ENCODE measurements around the gene RAP1GAP2. TPM values are rescaled to one million over a fixed set of nuclear protein-coding genes. Genes with fewer than 3 reads are reported as not detected.
A peak's percentile ranks its signal among the peaks of the same experiment; 100 is the strongest.

RAP1GAP2 gene
- polyA plus RNA-seq, 4 donors = 4.9 to 24.6 (median 8.4) TPM

- Histone ChIP-seq H3K4me1 (ENCODE audit: control insufficient read depth in 3 of 3, insufficient read depth in 2 of 3, low read depth in 1 of 3, low read length in 2 of 3) (peaks cover 0 to 19% (median 4%) of the 10 kb centered on the region in 3 donors), H3K27ac (ENCODE audit: low read depth in 1 of 3, low read length in 2 of 3) (peak overlapping the region in 1 of 3 donors; percentile 38), H3K36me3 (ENCODE audit: control insufficient read depth in 3 of 3, insufficient read depth in 2 of 3, low read depth in 1 of 3, low read length in 3 of 3) (peaks cover 0 to 13% (median 0%) of the 10 kb centered on the region in 3 donors), H3K27me3 (ENCODE audit: control insufficient read depth in 3 of 3, insufficient read depth in 3 of 3, low read length in 3 of 3) (no peaks in the 10 kb centered on the region), H3K4me3 (ENCODE audit: low read depth in 1 of 3, low read length in 3 of 3) (no peak overlapping the region), H3K9me3 (ENCODE audit: control insufficient read depth in 2 of 2, insufficient read depth in 1 of 2, low read depth in 1 of 2, low read length in 1 of 2) (peaks cover 0 to 3% of the 10 kb centered on the region in 2 donors)
- WGBS, 3 donors = 89 to 92% (median 90%) methylated on average over 22 of the region's 22 CpGs
- FAIRE-seq = no peak
- peak in 1 of 2 donors; percentile 19 for DNase-seq
Observed at GRCh38 chr17:2928294-2928890, 132.2 kb downstream of the RAP1GAP2 start.

- H3K27ac ChIP-seq (ENCODE audit: low read depth in 1 of 3, low read length in 2 of 3) = peak overlapping the region in 2 of 3 donors; percentile 9 to 26
- FAIRE-seq = no peak
Observed at GRCh38 chr17:2929881-2930533, 133.8 kb downstream of the RAP1GAP2 start.

GRCh38 chr17:2931876-2932275 is 135.6 kb downstream of the RAP1GAP2 start:
- 71 to 85% (median 74%) methylated on average over 10 of the region's 10 CpGs for WGBS, 3 donors
- Histone ChIP-seq H3K9me3 (ENCODE audit: control insufficient read depth in 2 of 2, insufficient read depth in 1 of 2, low read depth in 1 of 2, low read length in 1 of 2) (peaks cover 0 to 3% of the 10 kb centered on the region in 2 donors), H3K4me1 (ENCODE audit: control insufficient read depth in 3 of 3, insufficient read depth in 2 of 3, low read depth in 1 of 3, low read length in 2 of 3) (peaks cover 0 to 19% (median 4%) of the 10 kb centered on the region in 3 donors), H3K27ac (ENCODE audit: low read depth in 1 of 3, low read length in 2 of 3) (peak overlapping the region in 1 of 3 donors; percentile 36), H3K36me3 (ENCODE audit: control insufficient read depth in 3 of 3, insufficient read depth in 2 of 3, low read depth in 1 of 3, low read length in 3 of 3) (peaks cover 0 to 14% (median 0%) of the 10 kb centered on the region in 3 donors), H3K27me3 (ENCODE audit: control insufficient read depth in 3 of 3, insufficient read depth in 3 of 3, low read length in 3 of 3) (no peaks in the 10 kb centered on the region), H3K4me3 (ENCODE audit: low read depth in 1 of 3, low read length in 3 of 3) (no peak overlapping the region)
- FAIRE-seq (no peak), DNase-seq (no peak)

More at GRCh38 chr17:2929881-2930533, 133.8 kb downstream of the RAP1GAP2 start:
- DNase-seq = peak; percentile 63 to 68
- H3K27me3 ChIP-seq (ENCODE audit: control insufficient read depth in 3 of 3, insufficient read depth in 3 of 3, low read length in 3 of 3) = no peaks in the 10 kb centered on the region
- peaks cover 0 to 3% of the 10 kb centered on the region in 2 donors for H3K9me3 ChIP-seq (ENCODE audit: control insufficient read depth in 2 of 2, insufficient read depth in 1 of 2, low read depth in 1 of 2, low read length in 1 of 2)
- H3K36me3 ChIP-seq (ENCODE audit: control insufficient read depth in 3 of 3, insufficient read depth in 2 of 3, low read depth in 1 of 3, low read length in 3 of 3) = peaks cover 0 to 15% (median 0%) of the 10 kb centered on the region in 3 donors
- 28 to 48% (median 35%) methylated on average over 15 of the region's 15 CpGs for WGBS, 3 donors
- peaks cover 0 to 19% (median 4%) of the 10 kb centered on the region in 3 donors for H3K4me1 ChIP-seq (ENCODE audit: control insufficient read depth in 3 of 3, insufficient read depth in 2 of 3, low read depth in 1 of 3, low read length in 2 of 3)
- H3K4me3 ChIP-seq (ENCODE audit: low read depth in 1 of 3, low read length in 3 of 3) = no peak overlapping the region

GRCh38 chr17:2932946-2933345 is 136.7 kb downstream of the RAP1GAP2 start:
- Histone ChIP-seq H3K27ac (ENCODE audit: low read depth in 1 of 3, low read length in 2 of 3) (no peak overlapping the region), H3K9me3 (ENCODE audit: control insufficient read depth in 2 of 2, insufficient read depth in 1 of 2, low read depth in 1 of 2, low read length in 1 of 2) (peaks cover 0 to 2% of the 10 kb centered on the region in 2 donors), H3K27me3 (ENCODE audit: control insufficient read depth in 3 of 3, insufficient read depth in 3 of 3, low read length in 3 of 3) (no peaks in the 10 kb centered on the region), H3K36me3 (ENCODE audit: control insufficient read depth in 3 of 3, insufficient read depth in 2 of 3, low read depth in 1 of 3, low read length in 3 of 3) (peaks cover 0 to 14% (median 0%) of the 10 kb centered on the region in 3 donors), H3K4me1 (ENCODE audit: control insufficient read depth in 3 of 3, insufficient read depth in 2 of 3, low read depth in 1 of 3, low read length in 2 of 3) (peaks cover 0 to 19% (median 4%) of the 10 kb centered on the region in 3 donors), H3K4me3 (ENCODE audit: low read depth in 1 of 3, low read length in 3 of 3) (no peak overlapping the region)
- DNase-seq = no peak
- 77 to 80% (median 79%) methylated on average over 12 of the region's 12 CpGs for WGBS, 3 donors
- FAIRE-seq = no peak

- H3K27me3 ChIP-seq (ENCODE audit: control insufficient read depth in 3 of 3, insufficient read depth in 3 of 3, low read length in 3 of 3) = no peaks in the 10 kb centered on the region
- no peak for DNase-seq
- WGBS, 3 donors = 92 to 93% (median 93%) methylated on average over 11 of the region's 11 CpGs
- H3K4me3 ChIP-seq (ENCODE audit: low read depth in 1 of 3, low read length in 3 of 3) = no peak overlapping the region
- H3K27ac ChIP-seq (ENCODE audit: low read depth in 1 of 3, low read length in 2 of 3) = no peak overlapping the region
- no peak for FAIRE-seq
- no peaks in the 10 kb centered on the region for H3K9me3 ChIP-seq (ENCODE audit: control insufficient read depth in 2 of 2, insufficient read depth in 1 of 2, low read depth in 1 of 2, low read length in 1 of 2)
- peaks cover 0 to 19% (median 4%) of the 10 kb centered on the region in 3 donors for H3K4me1 ChIP-seq (ENCODE audit: control insufficient read depth in 3 of 3, insufficient read depth in 2 of 3, low read depth in 1 of 3, low read length in 2 of 3)
- H3K36me3 ChIP-seq (ENCODE audit: control insufficient read depth in 3 of 3, insufficient read depth in 2 of 3, low read depth in 1 of 3, low read length in 3 of 3) = peaks cover 0 to 14% (median 0%) of the 10 kb centered on the region in 3 donors
Observed at GRCh38 chr17:2933606-2934005, 137.4 kb downstream of the RAP1GAP2 start.

GRCh38 chr17:2935632-2936031 is 139.4 kb downstream of the RAP1GAP2 start:
- H3K4me1 ChIP-seq (ENCODE audit: control insufficient read depth in 3 of 3, insufficient read depth in 2 of 3, low read depth in 1 of 3, low read length in 2 of 3) = peaks cover 0 to 19% (median 4%) of the 10 kb centered on the region in 3 donors
- H3K9me3 ChIP-seq (ENCODE audit: control insufficient read depth in 2 of 2, insufficient read depth in 1 of 2, low read depth in 1 of 2, low read length in 1 of 2) = no peaks in the 10 kb centered on the region
- no peak for FAIRE-seq
- H3K27ac ChIP-seq (ENCODE audit: low read depth in 1 of 3, low read length in 2 of 3) = no peak overlapping the region
- no peak for DNase-seq
- no peaks in the 10 kb centered on the region for H3K27me3 ChIP-seq (ENCODE audit: control insufficient read depth in 3 of 3, insufficient read depth in 3 of 3, low read length in 3 of 3)
- no peak overlapping the region for H3K4me3 ChIP-seq (ENCODE audit: low read depth in 1 of 3, low read length in 3 of 3)
- H3K36me3 ChIP-seq (ENCODE audit: control insufficient read depth in 3 of 3, insufficient read depth in 2 of 3, low read depth in 1 of 3, low read length in 3 of 3) = peaks cover 0 to 12% (median 0%) of the 10 kb centered on the region in 3 donors
- 71 to 88% (median 82%) methylated on average over 21 of the region's 21 CpGs for WGBS, 3 donors

- no peak overlapping the region for H3K27ac ChIP-seq (ENCODE audit: low read depth in 1 of 3, low read length in 2 of 3)
- 77 to 81% (median 79%) methylated on average over 5 of the region's 5 CpGs for WGBS, 3 donors
- no peaks in the 10 kb centered on the region for H3K27me3 ChIP-seq (ENCODE audit: control insufficient read depth in 3 of 3, insufficient read depth in 3 of 3, low read length in 3 of 3)
- peaks cover 0 to 14% (median 2%) of the 10 kb centered on the region in 3 donors for H3K4me1 ChIP-seq (ENCODE audit: control insufficient read depth in 3 of 3, insufficient read depth in 2 of 3, low read depth in 1 of 3, low read length in 2 of 3)
- no peak for FAIRE-seq
- peaks cover 0 to 14% (median 0%) of the 10 kb centered on the region in 3 donors for H3K36me3 ChIP-seq (ENCODE audit: control insufficient read depth in 3 of 3, insufficient read depth in 2 of 3, low read depth in 1 of 3, low read length in 3 of 3)
- no peak overlapping the region for H3K4me3 ChIP-seq (ENCODE audit: low read depth in 1 of 3, low read length in 3 of 3)
- no peaks in the 10 kb centered on the region for H3K9me3 ChIP-seq (ENCODE audit: control insufficient read depth in 2 of 2, insufficient read depth in 1 of 2, low read depth in 1 of 2, low read length in 1 of 2)
- DNase-seq = no peak
Observed at GRCh38 chr17:2936351-2936750, 140.1 kb downstream of the RAP1GAP2 start.

GRCh38 chr17:2936771-2937321 is 140.6 kb downstream of the RAP1GAP2 start:
- Histone ChIP-seq H3K9me3 (ENCODE audit: control insufficient read depth in 2 of 2, insufficient read depth in 1 of 2, low read depth in 1 of 2, low read length in 1 of 2) (no peaks in the 10 kb centered on the region), H3K4me1 (ENCODE audit: control insufficient read depth in 3 of 3, insufficient read depth in 2 of 3, low read depth in 1 of 3, low read length in 2 of 3) (peaks cover 0 to 9% (median 0%) of the 10 kb centered on the region in 3 donors), H3K27me3 (ENCODE audit: control insufficient read depth in 3 of 3, insufficient read depth in 3 of 3, low read length in 3 of 3) (no peaks in the 10 kb centered on the region), H3K27ac (ENCODE audit: low read depth in 1 of 3, low read length in 2 of 3) (no peak overlapping the region), H3K36me3 (ENCODE audit: control insufficient read depth in 3 of 3, insufficient read depth in 2 of 3, low read depth in 1 of 3, low read length in 3 of 3) (peaks cover 0 to 14% (median 0%) of the 10 kb centered on the region in 3 donors), H3K4me3 (ENCODE audit: low read depth in 1 of 3, low read length in 3 of 3) (no peak overlapping the region)
- DNase-seq = no peak
- no peak for FAIRE-seq
- 72 to 87% (median 82%) methylated on average over 7 of the region's 7 CpGs for WGBS, 3 donors
